Sigmoid colon (tissue), 7 donors: ENCODE results near the gene GBGT1. TPM values are rescaled to one million over a fixed set of nuclear protein-coding genes. Genes with fewer than 3 reads are reported as not detected.
A peak's percentile ranks its signal among the peaks of the same experiment; 100 is the strongest.

Source experiments
- DNase-seq: peaks from one replicate; pipeline ENCODE4 v3.0.0-alpha.2; 2019
- H3K27ac ChIP-seq, 4 donors: fragments of 200-600 bp; sonication (generic); one replicate each; pipeline ENCODE4 v1.5.1; 2016 to 2019; ENCODE audit warnings: mild to moderate bottlenecking in 1 of 4
- H3K27me3 ChIP-seq, 3 donors: fragments of 200-600 bp; sonication (generic); one replicate each; pipeline ENCODE4 v1.5.1; 2019; ENCODE audit warnings: mild to moderate bottlenecking in 1 of 3
- H3K36me3 ChIP-seq, 4 donors: fragments of 200-600 bp; sonication (generic); one replicate each; pipeline ENCODE4 v1.5.1; 2016 to 2019
- H3K4me1 ChIP-seq, 4 donors: fragments of 200-600 bp; sonication (generic); one replicate each; pipeline ENCODE4 v1.5.1; 2017 to 2019
- H3K4me3 ChIP-seq, 4 donors: fragments of 200-600 bp; sonication (generic); one replicate each; pipeline ENCODE4 v1.5.1; 2017 to 2019; ENCODE audit warnings: mild to moderate bottlenecking in 2 of 4, moderate library complexity in 1 of 4
- H3K9me3 ChIP-seq, 4 donors: fragments of 200-600 bp in 3 of 4; sonication (generic) in 3 of 4; one replicate each; pipeline versions ENCODE4 v1.5.1 to v1.6.1; 2013 to 2019
- CTCF ChIP-seq, 4 experiments: fragments of 450-650 bp in 3 of 4; fragments of 200-600 bp in 1 of 4; IDR thresholded peaks; one replicate each; pipeline ENCODE4 v1.5.1; 2016 to 2019; ENCODE audit warnings: antibody characterized with exemption in 4 of 4, mild to moderate bottlenecking in 3 of 4, moderate library complexity in 2 of 4
- EP300 ChIP-seq, 4 donors: sonication (generic); formaldehyde crosslinking; IDR thresholded peaks; one replicate each; pipeline ENCODE4 v1.6.1; 2017; ENCODE audit warnings: antibody characterized with exemption in 4 of 4
- POLR2A ChIP-seq, 2 donors: fragments of 450-650 bp; IDR thresholded peaks; one replicate each; pipeline ENCODE4 v1.6.1; 2016; ENCODE audit warnings: antibody characterized with exemption in 2 of 2, mild to moderate bottlenecking in 2 of 2, moderate library complexity in 2 of 2
- POLR2AphosphoS5 ChIP-seq, 4 donors: sonication (generic); formaldehyde crosslinking; IDR thresholded peaks; one replicate each; pipeline ENCODE4 v1.6.1; 2017; ENCODE audit warnings: antibody characterized with exemption in 4 of 4
- WGBS, 2 donors: extraction: QIAGEN DNeasy Blood & Tissue Kit; methylation state at CpG; one replicate each; pipeline ENCODE4 v1.1.7; 2013; 5-methylcytosine and 5-hydroxymethylcytosine counted together
- intact Hi-C: fragments of 100-400 bp; cut with DNase I; formaldehyde crosslinking; loops from one replicate; pipeline ENCODE4 v1.15.1; 2023
- polyA plus RNA-seq, 3 donors: library from polyadenylated mRNA; stranded (reverse); fragments of 200-250 nt; gene quantifications; one replicate each; pipeline ENCODE4 v1.2.3, GENCODE V29; 2013
- total RNA-seq, 4 donors: library from RNA; depleted of rRNA; stranded (reverse); fragments of >200 nt; gene quantifications; one replicate each; pipeline ENCODE4 v1.1.0, GENCODE V29; 2016
- donor health status: healthy with polysubstance abuse.
- donor health status: Bipolar disorder and iron deficiency.
- donor health status: healthy.

Gene GBGT1
- total and polyA plus RNA-seq, 7 donors: 4.2 to 31.1 (median 9.9) TPM

DNA sequence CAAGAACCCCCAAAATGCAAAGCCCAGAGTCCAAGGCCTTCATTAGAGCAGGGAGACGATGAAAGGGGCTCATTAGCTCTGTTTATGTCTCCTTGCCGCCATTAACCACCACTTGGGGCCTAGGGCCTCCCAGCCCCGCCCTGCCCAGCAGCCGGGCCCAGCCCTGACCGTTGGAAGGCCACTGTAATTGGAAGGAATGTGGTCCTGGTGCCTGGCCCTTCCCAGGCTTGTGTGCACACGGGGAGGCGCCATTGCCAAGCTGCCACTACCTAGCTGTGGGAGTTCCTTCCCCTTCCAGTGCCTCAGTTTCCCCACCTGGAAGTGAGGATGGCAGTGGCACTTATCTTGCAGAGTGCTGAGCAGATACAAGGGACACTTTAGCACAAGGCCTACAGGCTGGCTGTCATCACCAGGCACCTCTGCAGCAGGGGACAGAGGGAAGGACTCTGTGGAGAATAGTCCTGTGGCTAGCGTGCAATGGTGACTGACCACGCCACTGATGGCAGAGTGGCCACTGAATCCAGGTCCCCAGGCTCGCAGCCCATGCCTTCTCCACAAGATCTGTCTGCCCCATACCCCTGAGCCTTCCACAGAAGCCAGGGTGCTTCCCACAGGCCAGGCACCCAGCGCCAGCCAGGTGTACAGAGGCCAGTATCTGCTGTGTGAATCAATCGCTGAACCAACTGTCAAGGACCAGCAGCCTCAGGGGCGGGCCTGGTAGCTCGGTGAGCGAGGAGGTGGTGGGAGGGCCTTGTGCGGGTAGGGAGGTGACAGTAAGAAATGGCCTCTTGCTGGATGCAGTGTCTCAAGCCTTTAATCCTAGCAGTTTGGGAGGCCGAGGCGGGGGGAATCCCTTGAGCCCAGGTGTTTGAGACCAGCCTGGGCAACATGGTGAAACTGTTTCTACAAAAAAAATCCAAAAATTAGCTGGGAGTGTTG lies 20.8 kb downstream of the GBGT1 start:
- peaks cover 0 to 78% (median 54%) of the 10 kb centered on the region in 4 donors for H3K4me1 ChIP-seq
- peak overlapping the region in 2 of 4 donors; percentile 10 to 32 for H3K27ac ChIP-seq
- WGBS, 2 donors: 37 to 64% methylated on average over 18 of the region's 18 CpGs
- H3K9me3 ChIP-seq: no peaks in the 10 kb centered on the region
- DNase-seq: no peak
- H3K36me3 ChIP-seq: no peaks in the 10 kb centered on the region
- no peaks in the 10 kb centered on the region for H3K27me3 ChIP-seq
- no peak overlapping the region for H3K4me3 ChIP-seq
- no peak for TF ChIP-seq EP300 (IDR thresholded peaks at IDR 0.05)
- no peak for TF ChIP-seq POLR2AphosphoS5 (IDR thresholded peaks at IDR 0.05)
- intact Hi-C loops: no loop called here

DNA sequence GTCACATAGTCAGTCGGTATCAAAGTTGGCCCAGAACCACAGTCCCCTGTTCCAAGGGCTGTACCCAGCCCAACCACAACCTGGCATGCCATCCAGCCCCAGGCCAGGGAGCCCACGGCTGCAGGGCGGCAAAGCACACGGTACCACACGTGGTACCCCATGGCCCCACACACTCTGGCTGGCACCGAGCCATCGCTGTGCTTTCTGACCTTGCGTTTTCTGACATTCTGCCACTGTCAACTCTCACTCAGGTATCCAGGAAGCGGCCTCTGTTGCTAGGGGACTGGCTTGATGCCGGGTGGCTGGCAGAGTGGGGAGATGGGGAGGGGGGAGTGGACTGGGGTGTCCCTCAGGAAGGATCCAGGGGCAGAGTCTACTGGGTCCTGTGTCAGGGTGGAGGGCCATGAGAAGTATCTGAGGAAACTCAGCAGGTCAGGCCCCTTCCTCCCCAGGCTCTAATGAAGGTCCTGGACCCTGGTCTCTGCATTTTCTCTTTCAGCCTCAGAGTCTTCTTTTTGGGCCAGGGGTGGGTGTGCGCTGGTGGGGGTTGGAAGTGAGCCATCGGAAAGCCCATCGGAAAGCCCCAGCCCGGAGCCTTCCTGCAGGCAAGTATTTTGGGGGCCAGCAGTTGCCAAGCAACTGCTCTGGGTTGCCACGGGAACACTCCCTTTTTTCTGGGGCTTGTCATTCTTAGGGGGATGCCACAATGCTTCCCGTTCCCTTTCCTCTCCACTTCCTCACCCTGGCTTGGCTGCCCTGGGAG lies 21.7 kb downstream of the GBGT1 start:
- 47 to 49% methylated on average over 16 of the region's 16 CpGs for WGBS, 2 donors
- Histone ChIP-seq H3K36me3 (no peaks in the 10 kb centered on the region), H3K4me3 (no peak overlapping the region), H3K27me3 (no peaks in the 10 kb centered on the region), H3K9me3 (no peaks in the 10 kb centered on the region), H3K27ac (peak overlapping the region in 1 of 4 donors; percentile 32), H3K4me1 (peaks cover 0 to 78% (median 52%) of the 10 kb centered on the region in 4 donors)
- intact Hi-C loops: no loop called here
- DNase-seq: peak; percentile 75
- no peak for TF ChIP-seq POLR2A (IDR thresholded peaks at IDR 0.05)
- TF ChIP-seq POLR2AphosphoS5 (IDR thresholded peaks at IDR 0.05): no peak
- TF ChIP-seq EP300 (IDR thresholded peaks at IDR 0.05): no peak
- no peak for TF ChIP-seq CTCF (IDR thresholded peaks at IDR 0.05)

DNA sequence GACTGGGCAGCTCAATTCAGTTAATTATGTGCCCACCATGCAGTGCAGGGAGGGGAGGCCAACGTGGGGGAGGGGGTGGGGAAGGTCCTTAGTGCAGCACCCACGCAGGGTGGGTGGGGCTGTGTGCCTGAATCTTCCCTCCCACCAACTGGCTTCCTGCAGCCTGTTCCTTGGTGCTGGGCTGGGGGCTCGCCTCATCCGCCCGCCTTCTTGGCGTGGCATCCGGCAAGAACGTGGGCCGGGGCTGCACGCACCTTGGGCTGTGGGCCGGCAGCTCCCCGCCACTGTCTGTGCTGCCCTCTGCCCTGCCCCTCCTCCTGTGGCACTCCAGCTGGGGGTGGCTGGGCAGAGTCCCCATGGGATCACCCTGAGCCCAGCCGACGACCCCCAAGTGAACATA lies 23.1 kb downstream of the GBGT1 start:
- no peak for DNase-seq
- WGBS, 2 donors: 65 to 81% methylated on average over 14 of the region's 14 CpGs
- no peaks in the 10 kb centered on the region for H3K9me3 ChIP-seq
- no peak for TF ChIP-seq POLR2A (IDR thresholded peaks at IDR 0.05)
- TF ChIP-seq CTCF (IDR thresholded peaks at IDR 0.05): no peak
- no peak for TF ChIP-seq POLR2AphosphoS5 (IDR thresholded peaks at IDR 0.05)
- TF ChIP-seq EP300 (IDR thresholded peaks at IDR 0.05): no peak
- no peaks in the 10 kb centered on the region for H3K36me3 ChIP-seq
- H3K4me1 ChIP-seq: peaks cover 0 to 80% (median 60%) of the 10 kb centered on the region in 4 donors
- intact Hi-C loops: no loop called here
- H3K27ac ChIP-seq: peak overlapping the region in 1 of 4 donors; percentile 15
- no peak overlapping the region for H3K4me3 ChIP-seq
- H3K27me3 ChIP-seq: no peaks in the 10 kb centered on the region

DNA sequence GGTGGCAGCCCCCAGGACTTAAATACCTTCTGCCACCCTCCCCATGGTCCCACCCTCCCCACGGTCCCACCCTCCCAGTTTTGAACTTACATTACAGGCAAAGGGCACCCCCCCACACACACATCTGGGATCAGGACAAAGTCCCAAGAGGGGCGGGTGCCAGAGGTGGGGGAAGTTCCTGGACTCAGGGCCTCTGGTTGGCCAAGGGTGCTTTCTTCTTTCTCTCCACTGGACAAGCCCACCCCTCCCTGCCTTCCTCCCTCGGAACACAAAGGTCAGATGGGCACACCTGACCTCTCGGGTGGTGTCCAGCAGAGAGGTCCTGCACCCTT lies 23.6 kb downstream of the GBGT1 start:
- H3K4me1 ChIP-seq: peaks cover 0 to 83% (median 64%) of the 10 kb centered on the region in 4 donors
- intact Hi-C loops: no loop called here
- no peaks in the 10 kb centered on the region for H3K27me3 ChIP-seq
- H3K36me3 ChIP-seq: no peaks in the 10 kb centered on the region
- H3K27ac ChIP-seq: peak overlapping the region in 2 of 4 donors; percentile 9 to 15
- TF ChIP-seq POLR2AphosphoS5 (IDR thresholded peaks at IDR 0.05) (no peak), CTCF (IDR thresholded peaks at IDR 0.05) (no peak), EP300 (IDR thresholded peaks at IDR 0.05) (no peak), POLR2A (IDR thresholded peaks at IDR 0.05) (no peak)
- no peak overlapping the region for H3K4me3 ChIP-seq
- WGBS, 2 donors: 25 to 74% methylated on average over 4 of the region's 4 CpGs
- DNase-seq: no peak
- no peaks in the 10 kb centered on the region for H3K9me3 ChIP-seq
